Liver (tissue), 9 donors: ENCODE data around the gene GPR18. TPM values are rescaled to one million over a fixed set of nuclear protein-coding genes. Genes with fewer than 3 reads are reported as not detected.
A peak's percentile ranks its signal among the peaks of the same experiment; 100 is the strongest.

Experiments
- DNase-seq: peaks from one replicate; pipeline ENCODE4 v3.0.0-alpha.2; 2017; ENCODE audit warnings: low spot score
- H3K27ac ChIP-seq, 2 donors: one replicate each; pipeline ENCODE4 v1.7.0; 2013; ENCODE audit warnings: inconsistent platforms in 2 of 2, low read length in 2 of 2, control low read depth in 1 of 2, low read depth in 1 of 2, mild to moderate bottlenecking in 1 of 2
- H3K27me3 ChIP-seq, 4 donors: one replicate each; pipeline versions ENCODE4 v1.6.1 to v1.7.0; 2013; ENCODE audit warnings: low read length in 3 of 4, inconsistent platforms in 1 of 4, mild to moderate bottlenecking in 1 of 4, moderate library complexity in 1 of 4; ENCODE audit not compliant: control insufficient read depth in 4 of 4, insufficient read depth in 4 of 4
- H3K36me3 ChIP-seq, 4 donors: one replicate each; pipeline versions ENCODE4 v1.6.1 to v1.7.0; 2013; ENCODE audit warnings: low read length in 3 of 4, mild to moderate bottlenecking in 3 of 4, low read depth in 1 of 4, moderate library complexity in 1 of 4; ENCODE audit not compliant: control insufficient read depth in 4 of 4, insufficient read depth in 3 of 4
- H3K4me1 ChIP-seq, 4 donors: one replicate each; pipeline versions ENCODE4 v1.6.1 to v1.7.0; 2013; ENCODE audit warnings: low read length in 3 of 4, mild to moderate bottlenecking in 3 of 4, moderate library complexity in 1 of 4; ENCODE audit not compliant: control insufficient read depth in 4 of 4, insufficient read depth in 4 of 4
- H3K4me3 ChIP-seq, 3 donors: one replicate each; pipeline versions ENCODE4 v1.6.1 to v1.7.0; 2013; ENCODE audit warnings: low read length in 3 of 3, control low read depth in 1 of 3, low read depth in 1 of 3, mild to moderate bottlenecking in 1 of 3
- H3K9ac ChIP-seq, 2 donors: one replicate each; pipeline ENCODE4 v1.7.0; 2013; ENCODE audit warnings: low read length in 2 of 2, mild to moderate bottlenecking in 2 of 2, moderate library complexity in 2 of 2, control low read depth in 1 of 2, low read depth in 1 of 2
- H3K9me3 ChIP-seq, 4 donors: one replicate each; pipeline versions ENCODE4 v1.6.1 to v1.7.0; 2013; ENCODE audit warnings: low read length in 3 of 4; ENCODE audit not compliant: control insufficient read depth in 4 of 4
- CTCF ChIP-seq: fragments of 150-350 bp; IDR thresholded peaks from 2 replicates; pipeline ENCODE4 v1.5.1; 2017; ENCODE audit warnings: improper control_type of control experiment, low read depth, low read length; ENCODE audit not compliant: missing input control
- EGR1 ChIP-seq, 2 donors: IDR thresholded peaks; 2 replicates each; pipeline ENCODE4 v1.6.1; 2016 to 2018; ENCODE audit warnings: antibody characterized with exemption in 2 of 2, low read depth in 2 of 2
- HNF4A ChIP-seq, 2 donors: conservative IDR thresholded peaks; 2 replicates each; pipeline ENCODE4 v1.6.1; 2016; ENCODE audit warnings: antibody characterized with exemption in 2 of 2, mild to moderate bottlenecking in 2 of 2
- JUND ChIP-seq, 2 donors: IDR thresholded peaks; 2 replicates each; pipeline ENCODE4 v1.6.1; 2016; ENCODE audit warnings: antibody characterized with exemption in 2 of 2
- NR2F2 ChIP-seq: IDR thresholded peaks from 2 replicates; pipeline ENCODE4 v1.6.1; 2016; ENCODE audit warnings: antibody characterized with exemption
- RAD21 ChIP-seq, 2 donors: IDR thresholded peaks; 2 replicates each; pipeline ENCODE4 v1.6.1; 2016; ENCODE audit warnings: antibody characterized with exemption in 2 of 2, mild to moderate bottlenecking in 2 of 2
- SP1 ChIP-seq: IDR thresholded peaks from 2 replicates; pipeline ENCODE4 v1.6.1; 2018; ENCODE audit warnings: antibody characterized with exemption, mild to moderate bottlenecking
- YY1 ChIP-seq: IDR thresholded peaks from 2 replicates; pipeline ENCODE4 v1.6.1; 2016; ENCODE audit warnings: antibody characterized with exemption, mild to moderate bottlenecking
- WGBS: extraction: QIAGEN DNeasy Blood & Tissue Kit; methylation state at CpG from one replicate; pipeline ENCODE4 v1.1.7; 2013; 5-methylcytosine and 5-hydroxymethylcytosine counted together
- polyA plus RNA-seq, 2 donors: library from polyadenylated mRNA; stranded (reverse) in 1 of 2; unstranded in 1 of 2; fragments of 200-250 nt in 1 of 2; fragments of >200 nt in 1 of 2; fragmentation: Nextera tagmentation in 1 of 2; extraction: Ambion mirVana in 1 of 2; gene quantifications; one replicate each; pipeline versions ENCODE4 v1.2.1 to v1.2.3, GENCODE V29; 2013 to 2015
- total RNA-seq, 2 donors: library from RNA; depleted of rRNA; stranded (reverse); fragments of >200 nt; gene quantifications; one replicate each; pipeline ENCODE4 v1.2.3, GENCODE V29; 2014
- TF ChIP-seq, protein P1 (sequence below): IDR thresholded peaks from 2 replicates; pipeline ENCODE4 v1.6.1; 2016; ENCODE audit warnings: antibody characterized with exemption, mild to moderate bottlenecking
- TF ChIP-seq, protein P2 (sequence below): IDR thresholded peaks from 2 replicates; pipeline ENCODE4 v1.6.1; 2016; ENCODE audit warnings: antibody characterized with exemption
- TF ChIP-seq, protein P3 (sequence below): IDR thresholded peaks from 2 replicates; pipeline ENCODE4 v1.6.1; 2016; ENCODE audit warnings: antibody characterized with exemption
- donor health status: healthy.
- donor health status: healthy.
- donor health status: healthy.
- donor health status: healthy.
- donor health status: healthy.

The GPR18 gene
- total and polyA plus RNA-seq, 4 donors: 0.13 to 1.0 (median 0.41) TPM

- H3K9ac ChIP-seq: no peak overlapping the region
- 78% methylated on average over 1 of the region's 1 CpG for WGBS
- no peak for DNase-seq
- peaks cover 0 to 11% (median 8%) of the 10 kb centered on the region in 4 donors for H3K4me1 ChIP-seq
- no peaks in the 10 kb centered on the region for H3K9me3 ChIP-seq
- no peaks in the 10 kb centered on the region for H3K27me3 ChIP-seq
- no peak overlapping the region for H3K27ac ChIP-seq
- no peak for TF ChIP-seq EGR1 (IDR thresholded peaks at IDR 0.05; ENCODE audit: low read depth in 2 of 2)
- TF ChIP-seq YY1: no peak
- TF ChIP-seq, protein P1, sequence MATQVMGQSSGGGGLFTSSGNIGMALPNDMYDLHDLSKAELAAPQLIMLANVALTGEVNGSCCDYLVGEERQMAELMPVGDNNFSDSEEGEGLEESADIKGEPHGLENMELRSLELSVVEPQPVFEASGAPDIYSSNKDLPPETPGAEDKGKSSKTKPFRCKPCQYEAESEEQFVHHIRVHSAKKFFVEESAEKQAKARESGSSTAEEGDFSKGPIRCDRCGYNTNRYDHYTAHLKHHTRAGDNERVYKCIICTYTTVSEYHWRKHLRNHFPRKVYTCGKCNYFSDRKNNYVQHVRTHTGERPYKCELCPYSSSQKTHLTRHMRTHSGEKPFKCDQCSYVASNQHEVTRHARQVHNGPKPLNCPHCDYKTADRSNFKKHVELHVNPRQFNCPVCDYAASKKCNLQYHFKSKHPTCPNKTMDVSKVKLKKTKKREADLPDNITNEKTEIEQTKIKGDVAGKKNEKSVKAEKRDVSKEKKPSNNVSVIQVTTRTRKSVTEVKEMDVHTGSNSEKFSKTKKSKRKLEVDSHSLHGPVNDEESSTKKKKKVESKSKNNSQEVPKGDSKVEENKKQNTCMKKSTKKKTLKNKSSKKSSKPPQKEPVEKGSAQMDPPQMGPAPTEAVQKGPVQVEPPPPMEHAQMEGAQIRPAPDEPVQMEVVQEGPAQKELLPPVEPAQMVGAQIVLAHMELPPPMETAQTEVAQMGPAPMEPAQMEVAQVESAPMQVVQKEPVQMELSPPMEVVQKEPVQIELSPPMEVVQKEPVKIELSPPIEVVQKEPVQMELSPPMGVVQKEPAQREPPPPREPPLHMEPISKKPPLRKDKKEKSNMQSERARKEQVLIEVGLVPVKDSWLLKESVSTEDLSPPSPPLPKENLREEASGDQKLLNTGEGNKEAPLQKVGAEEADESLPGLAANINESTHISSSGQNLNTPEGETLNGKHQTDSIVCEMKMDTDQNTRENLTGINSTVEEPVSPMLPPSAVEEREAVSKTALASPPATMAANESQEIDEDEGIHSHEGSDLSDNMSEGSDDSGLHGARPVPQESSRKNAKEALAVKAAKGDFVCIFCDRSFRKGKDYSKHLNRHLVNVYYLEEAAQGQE: no peak
- TF ChIP-seq NR2F2: peak; percentile 28
- H3K4me3 ChIP-seq: no peak overlapping the region
- H3K36me3 ChIP-seq: peaks cover 0 to 8% (median 2%) of the 10 kb centered on the region in 4 donors
These were observed 5.9 kb upstream of the GPR18 start for GRCh38 chr13:99264051-99264450.

DNA sequence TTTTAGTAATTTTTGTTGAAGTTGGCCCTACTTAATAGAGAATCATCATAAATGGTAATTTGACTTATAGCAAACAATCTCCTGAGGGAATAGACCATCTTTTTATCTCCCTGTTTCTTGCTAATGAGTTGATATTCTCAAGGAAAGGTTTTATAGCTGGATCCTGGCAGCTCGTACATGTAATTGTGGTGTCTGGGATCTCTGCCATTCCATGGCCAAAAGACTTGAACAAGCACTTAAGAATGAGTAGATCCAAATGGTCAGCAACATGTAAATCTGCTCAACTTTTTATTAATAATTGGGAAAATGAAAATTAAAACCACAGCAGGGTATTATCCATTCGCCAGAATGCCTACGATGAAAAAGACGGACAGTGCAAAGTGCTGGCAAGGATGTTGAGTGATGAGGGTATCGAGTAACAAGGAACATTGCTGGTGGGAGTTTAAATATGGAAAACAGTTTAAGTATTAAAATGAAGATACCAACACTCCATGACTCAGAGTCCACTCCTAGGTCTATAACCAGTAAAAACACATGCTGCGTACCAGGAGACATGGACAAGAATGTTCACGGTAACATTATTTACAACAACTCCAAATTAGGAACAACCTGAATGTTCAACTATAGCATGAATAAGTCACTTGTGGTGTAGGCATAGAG lies 5.1 kb upstream of the GPR18 start:
- WGBS: 96% methylated on average over 7 of the region's 7 CpGs
- Histone ChIP-seq H3K9me3 (no peaks in the 10 kb centered on the region), H3K36me3 (peaks cover 0 to 8% (median 2%) of the 10 kb centered on the region in 4 donors), H3K4me3 (no peak overlapping the region), H3K4me1 (peaks cover 0 to 11% (median 8%) of the 10 kb centered on the region in 4 donors), H3K27me3 (no peaks in the 10 kb centered on the region), H3K9ac (no peak overlapping the region), H3K27ac (no peak overlapping the region)
- no peak for TF ChIP-seq HNF4A (conservative IDR thresholded peaks at IDR 0.05)
- no peak for TF ChIP-seq SP1
- DNase-seq: no peak

- no peak for DNase-seq
- peaks cover 0 to 4% (median 0%) of the 10 kb centered on the region in 4 donors for H3K36me3 ChIP-seq
- no peak overlapping the region for H3K27ac ChIP-seq
- TF ChIP-seq YY1 (no peak), HNF4A (conservative IDR thresholded peaks at IDR 0.05) (peak; percentile 22 to 49), SP1 (peak; percentile 15), CTCF (no peak), JUND (IDR thresholded peaks at IDR 0.05) (no peak), RAD21 (IDR thresholded peaks at IDR 0.05) (no peak), EGR1 (IDR thresholded peaks at IDR 0.05; ENCODE audit: low read depth in 2 of 2) (no peak)
- TF ChIP-seq, protein P2, sequence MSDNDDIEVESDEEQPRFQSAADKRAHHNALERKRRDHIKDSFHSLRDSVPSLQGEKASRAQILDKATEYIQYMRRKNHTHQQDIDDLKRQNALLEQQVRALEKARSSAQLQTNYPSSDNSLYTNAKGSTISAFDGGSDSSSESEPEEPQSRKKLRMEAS: no peak
- TF ChIP-seq, protein P3, sequence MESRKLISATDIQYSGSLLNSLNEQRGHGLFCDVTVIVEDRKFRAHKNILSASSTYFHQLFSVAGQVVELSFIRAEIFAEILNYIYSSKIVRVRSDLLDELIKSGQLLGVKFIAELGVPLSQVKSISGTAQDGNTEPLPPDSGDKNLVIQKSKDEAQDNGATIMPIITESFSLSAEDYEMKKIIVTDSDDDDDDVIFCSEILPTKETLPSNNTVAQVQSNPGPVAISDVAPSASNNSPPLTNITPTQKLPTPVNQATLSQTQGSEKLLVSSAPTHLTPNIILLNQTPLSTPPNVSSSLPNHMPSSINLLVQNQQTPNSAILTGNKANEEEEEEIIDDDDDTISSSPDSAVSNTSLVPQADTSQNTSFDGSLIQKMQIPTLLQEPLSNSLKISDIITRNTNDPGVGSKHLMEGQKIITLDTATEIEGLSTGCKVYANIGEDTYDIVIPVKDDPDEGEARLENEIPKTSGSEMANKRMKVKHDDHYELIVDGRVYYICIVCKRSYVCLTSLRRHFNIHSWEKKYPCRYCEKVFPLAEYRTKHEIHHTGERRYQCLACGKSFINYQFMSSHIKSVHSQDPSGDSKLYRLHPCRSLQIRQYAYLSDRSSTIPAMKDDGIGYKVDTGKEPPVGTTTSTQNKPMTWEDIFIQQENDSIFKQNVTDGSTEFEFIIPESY: no peak
- H3K9ac ChIP-seq: no peak overlapping the region
- no peak overlapping the region for H3K4me3 ChIP-seq
- H3K4me1 ChIP-seq: peaks cover 0 to 11% (median 8%) of the 10 kb centered on the region in 4 donors
- WGBS: 97% methylated on average over 1 of the region's 1 CpG
- no peaks in the 10 kb centered on the region for H3K27me3 ChIP-seq
- no peaks in the 10 kb centered on the region for H3K9me3 ChIP-seq
These were observed 2.9 kb upstream of the GPR18 start for GRCh38 chr13:99261059-99261458.
